HG03045 (cell line): Measurements from ENCODE around the gene TEX38.

Experiments
- ATAC-seq: cut with Tn5 transposase; IDR thresholded peaks from one replicate; pipeline ENCODE4 v1.9.1; 2021; ENCODE audit warnings: mild to moderate bottlenecking, moderate library complexity; ENCODE audit not compliant: unreplicated experiment

Gene TEX38

GRCh38 chr1:46721204-46721603 lies 49.5 kb downstream of the TEX38 start:
- no peak for ATAC-seq

- ATAC-seq: no peak
These were observed 50.1 kb downstream of the TEX38 start for GRCh38 chr1:46721686-46722205.
